ENCODE data around the gene ZC3H14.

The ZC3H14 gene

DNA sequence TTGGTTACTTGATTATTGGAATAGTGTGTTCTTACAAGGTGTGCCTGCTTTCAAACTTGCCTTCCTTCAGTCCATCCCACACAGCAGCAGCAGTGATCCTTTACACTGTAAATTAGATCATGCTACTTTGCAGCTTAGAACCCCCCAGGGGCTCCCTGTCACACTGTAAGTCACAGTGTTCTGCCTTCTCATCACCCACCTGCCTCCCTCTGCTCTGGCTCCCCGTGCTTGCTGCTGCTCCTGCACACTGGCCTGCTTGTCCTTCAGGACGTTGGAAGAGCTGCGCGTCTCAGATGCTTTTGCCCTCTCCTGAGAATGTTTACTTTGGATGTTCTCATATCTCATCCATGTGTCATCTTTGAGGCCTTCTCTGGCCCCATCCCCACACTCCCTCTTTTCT, 27.3 kb downstream of the ZC3H14 start:
- Histone ChIP-seq H3K36me3 (ENCODE audit: control insufficient read depth in 2 of 2, insufficient read depth in 1 of 2, low read length in 2 of 2) (peaks cover 59 to 88% of the 10 kb centered on the region in 2 experiments), H3K27ac (ENCODE audit: extremely low read depth, low read depth, low read length) (no peak overlapping the region), H3K4me3 (ENCODE audit: low read depth, low read length) (no peak overlapping the region), H3K4me1 (ENCODE audit: control insufficient read depth, insufficient read depth, low read length) (no peaks in the 10 kb centered on the region), H3K9me3 (ENCODE audit: control insufficient read depth, insufficient read depth, low read depth, low read length) (no peaks in the 10 kb centered on the region)
- POLR2A ChIA-PET, result no interaction called here
- CTCF ChIA-PET, result no interaction called here
- TF ChIP-seq ZNF37A (tag by site-specific recombination; IDR thresholded peaks at IDR 0.05), result no peak

DNA sequence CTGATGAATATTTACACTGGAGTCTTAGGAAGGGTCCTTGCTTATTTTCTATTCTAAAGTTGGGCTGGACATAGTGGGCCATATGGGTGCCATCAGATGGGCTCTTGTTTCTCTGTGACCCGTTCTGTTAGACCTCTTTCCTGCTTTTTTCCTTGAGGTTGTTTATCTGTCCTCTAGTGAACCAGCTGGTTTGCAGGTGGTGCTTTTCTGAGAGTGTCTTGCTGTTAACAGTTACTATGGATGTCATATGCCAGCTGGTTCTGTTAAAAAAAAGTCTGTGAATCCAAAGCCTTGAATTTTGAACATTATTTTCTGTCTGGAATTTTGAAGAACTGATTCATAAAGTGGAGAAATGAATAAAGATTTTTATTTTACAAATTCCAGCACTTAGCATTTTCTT, 29.2 kb downstream of the ZC3H14 start:
- POLR2A ChIA-PET, result no interaction called here
- Histone ChIP-seq H3K27ac (ENCODE audit: extremely low read depth, low read depth, low read length) (no peak overlapping the region), H3K4me3 (ENCODE audit: low read depth, low read length) (no peak overlapping the region), H3K9me3 (ENCODE audit: control insufficient read depth, insufficient read depth, low read depth, low read length) (no peaks in the 10 kb centered on the region), H3K4me1 (ENCODE audit: control insufficient read depth, insufficient read depth, low read length) (no peaks in the 10 kb centered on the region), H3K36me3 (ENCODE audit: control insufficient read depth in 2 of 2, insufficient read depth in 1 of 2, low read length in 2 of 2) (peaks cover 58 to 90% of the 10 kb centered on the region in 2 experiments)
- no peak for TF ChIP-seq ZNF791 (tag by site-specific recombination; IDR thresholded peaks at IDR 0.05)
- no peak for TF ChIP-seq ZNF654 (tag by site-specific recombination; IDR thresholded peaks at IDR 0.05; ENCODE audit: low read depth)
- TF ChIP-seq SP3 (tag by site-specific recombination; IDR thresholded peaks at IDR 0.05), result no peak
- no peak for TF ChIP-seq ZBTB48 (tag by site-specific recombination; IDR thresholded peaks at IDR 0.05)
- TF ChIP-seq ZSCAN30 (tag by site-specific recombination; IDR thresholded peaks at IDR 0.05), result no peak
- TF ChIP-seq SP7 (tag by site-specific recombination; IDR thresholded peaks at IDR 0.05), result no peak
- TF ChIP-seq HOXC10 (CRISPR knock-in tag; IDR thresholded peaks at IDR 0.05), result no peak
- TF ChIP-seq, protein P1, sequence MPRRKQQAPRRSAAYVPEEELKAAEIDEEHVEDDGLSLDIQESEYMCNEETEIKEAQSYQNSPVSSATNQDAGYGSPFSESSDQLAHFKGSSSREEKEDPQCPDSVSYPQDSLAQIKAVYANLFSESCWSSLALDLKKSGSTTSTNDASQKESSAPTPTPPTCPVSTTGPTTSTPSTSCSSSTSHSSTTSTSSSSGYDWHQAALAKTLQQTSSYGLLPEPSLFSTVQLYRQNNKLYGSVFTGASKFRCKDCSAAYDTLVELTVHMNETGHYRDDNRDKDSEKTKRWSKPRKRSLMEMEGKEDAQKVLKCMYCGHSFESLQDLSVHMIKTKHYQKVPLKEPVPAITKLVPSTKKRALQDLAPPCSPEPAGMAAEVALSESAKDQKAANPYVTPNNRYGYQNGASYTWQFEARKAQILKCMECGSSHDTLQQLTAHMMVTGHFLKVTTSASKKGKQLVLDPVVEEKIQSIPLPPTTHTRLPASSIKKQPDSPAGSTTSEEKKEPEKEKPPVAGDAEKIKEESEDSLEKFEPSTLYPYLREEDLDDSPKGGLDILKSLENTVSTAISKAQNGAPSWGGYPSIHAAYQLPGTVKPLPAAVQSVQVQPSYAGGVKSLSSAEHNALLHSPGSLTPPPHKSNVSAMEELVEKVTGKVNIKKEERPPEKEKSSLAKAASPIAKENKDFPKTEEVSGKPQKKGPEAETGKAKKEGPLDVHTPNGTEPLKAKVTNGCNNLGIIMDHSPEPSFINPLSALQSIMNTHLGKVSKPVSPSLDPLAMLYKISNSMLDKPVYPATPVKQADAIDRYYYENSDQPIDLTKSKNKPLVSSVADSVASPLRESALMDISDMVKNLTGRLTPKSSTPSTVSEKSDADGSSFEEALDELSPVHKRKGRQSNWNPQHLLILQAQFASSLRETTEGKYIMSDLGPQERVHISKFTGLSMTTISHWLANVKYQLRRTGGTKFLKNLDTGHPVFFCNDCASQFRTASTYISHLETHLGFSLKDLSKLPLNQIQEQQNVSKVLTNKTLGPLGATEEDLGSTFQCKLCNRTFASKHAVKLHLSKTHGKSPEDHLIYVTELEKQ (tag by site-specific recombination; IDR thresholded peaks at IDR 0.05; ENCODE audit: borderline replicate concordance), result no peak
- TF ChIP-seq ZNF2 (tag by site-specific recombination; IDR thresholded peaks at IDR 0.05), result no peak
- no peak for TF ChIP-seq ZBTB7A (tag by site-specific recombination; IDR thresholded peaks at IDR 0.05; ENCODE audit: low read depth)
- TF ChIP-seq ZNF10 (tag by site-specific recombination; IDR thresholded peaks at IDR 0.05), result no peak
- TF ChIP-seq, protein P2, sequence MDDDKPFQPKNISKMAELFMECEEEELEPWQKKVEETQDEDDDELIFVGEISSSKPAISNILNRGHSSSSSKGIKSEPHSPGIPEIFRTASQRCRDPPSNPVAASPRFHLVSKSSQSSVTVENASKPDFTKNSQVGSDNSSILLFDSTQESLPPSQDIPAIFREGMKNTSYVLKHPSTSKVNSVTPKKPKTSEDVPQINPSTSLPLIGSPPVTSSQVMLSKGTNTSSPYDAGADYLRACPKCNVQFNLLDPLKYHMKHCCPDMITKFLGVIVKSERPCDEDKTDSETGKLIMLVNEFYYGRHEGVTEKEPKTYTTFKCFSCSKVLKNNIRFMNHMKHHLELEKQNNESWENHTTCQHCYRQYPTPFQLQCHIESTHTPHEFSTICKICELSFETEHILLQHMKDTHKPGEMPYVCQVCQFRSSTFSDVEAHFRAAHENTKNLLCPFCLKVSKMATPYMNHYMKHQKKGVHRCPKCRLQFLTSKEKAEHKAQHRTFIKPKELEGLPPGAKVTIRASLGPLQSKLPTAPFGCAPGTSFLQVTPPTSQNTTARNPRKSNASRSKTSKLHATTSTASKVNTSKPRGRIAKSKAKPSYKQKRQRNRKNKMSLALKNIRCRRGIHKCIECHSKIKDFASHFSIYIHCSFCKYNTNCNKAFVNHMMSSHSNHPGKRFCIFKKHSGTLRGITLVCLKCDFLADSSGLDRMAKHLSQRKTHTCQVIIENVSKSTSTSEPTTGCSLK (tag by site-specific recombination; IDR thresholded peaks at IDR 0.05), result no peak
- CTCF ChIA-PET, result no interaction called here

DNA sequence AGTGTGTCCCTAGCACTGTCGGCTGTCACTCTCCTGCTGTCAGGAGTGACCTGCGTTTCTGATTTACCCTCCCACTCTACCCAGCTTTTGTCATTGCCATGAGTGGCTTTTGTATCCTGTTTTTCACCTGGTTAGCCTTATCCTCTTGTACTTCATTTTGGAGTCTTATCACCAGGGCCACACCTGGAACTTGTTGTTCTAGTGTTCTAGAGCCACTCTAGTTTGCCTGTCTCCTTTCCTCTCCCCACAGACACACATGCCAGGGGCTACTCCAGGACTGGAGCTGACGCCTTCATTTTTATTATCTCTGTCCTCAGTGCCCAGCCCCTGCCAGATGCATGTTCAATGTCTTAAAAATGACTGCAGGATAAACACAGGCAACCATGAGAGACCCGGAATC, 34.2 kb downstream of the ZC3H14 start:
- CTCF ChIA-PET, result no interaction called here
- Histone ChIP-seq H3K9me3 (ENCODE audit: control insufficient read depth, insufficient read depth, low read depth, low read length) (no peaks in the 10 kb centered on the region), H3K27ac (ENCODE audit: extremely low read depth, low read depth, low read length) (no peak overlapping the region), H3K4me3 (ENCODE audit: low read depth, low read length) (no peak overlapping the region), H3K36me3 (ENCODE audit: control insufficient read depth in 2 of 2, insufficient read depth in 1 of 2, low read length in 2 of 2) (peaks cover 43 to 95% of the 10 kb centered on the region in 2 experiments), H3K4me1 (ENCODE audit: control insufficient read depth, insufficient read depth, low read length) (0 out of 2 replicates have a peak, but pooled peaks cover 3% of the 10 kb centered on the region)
- POLR2A ChIA-PET, result no interaction called here
- no peak for TF ChIP-seq ZNF239 (tag by site-specific recombination; IDR thresholded peaks at IDR 0.05)

DNA sequence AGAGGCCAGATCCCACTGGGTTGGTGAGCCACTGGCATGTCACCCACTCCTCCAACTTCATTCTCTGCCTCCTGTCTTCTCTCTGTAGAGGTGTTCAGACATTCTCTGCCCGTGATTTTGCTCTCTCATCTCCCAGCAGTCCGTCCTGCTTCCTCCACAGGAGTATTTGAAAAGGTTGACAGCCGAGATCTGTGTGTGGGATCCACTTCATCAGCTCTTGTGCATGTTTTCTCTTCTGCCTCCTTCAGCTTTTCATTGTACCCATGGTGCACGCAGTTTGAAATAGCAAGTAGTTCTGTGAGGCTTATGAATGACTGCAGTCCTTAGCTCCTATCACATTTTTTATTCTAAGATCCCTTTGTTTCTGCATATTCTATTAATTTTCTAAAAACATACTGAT, 34.8 kb downstream of the ZC3H14 start:
- ChIA-PET POLR2A (no interaction called here), CTCF (no interaction called here)
- peaks cover 41 to 97% of the 10 kb centered on the region in 2 experiments for H3K36me3 ChIP-seq (ENCODE audit: control insufficient read depth in 2 of 2, insufficient read depth in 1 of 2, low read length in 2 of 2)
- TF ChIP-seq KLF9 (tag by site-specific recombination; IDR thresholded peaks at IDR 0.05; ENCODE audit: low read depth) (no peak), ZNF600 (tag by site-specific recombination; IDR thresholded peaks at IDR 0.05) (no peak), ZNF174 (tag by site-specific recombination; IDR thresholded peaks at IDR 0.05) (no peak), ZNF19 (tag by site-specific recombination; IDR thresholded peaks at IDR 0.05; ENCODE audit: low read depth) (no peak), OVOL3 (tag by site-specific recombination; IDR thresholded peaks at IDR 0.05) (no peak), ZNF624 (tag by site-specific recombination; IDR thresholded peaks at IDR 0.05) (no peak), ZNF791 (tag by site-specific recombination; IDR thresholded peaks at IDR 0.05) (no peak), ZNF561 (tag by site-specific recombination; IDR thresholded peaks at IDR 0.05; ENCODE audit: borderline replicate concordance) (no peak), ZNF184 (tag by site-specific recombination; IDR thresholded peaks at IDR 0.05) (no peak)
- TF ChIP-seq, protein P3, sequence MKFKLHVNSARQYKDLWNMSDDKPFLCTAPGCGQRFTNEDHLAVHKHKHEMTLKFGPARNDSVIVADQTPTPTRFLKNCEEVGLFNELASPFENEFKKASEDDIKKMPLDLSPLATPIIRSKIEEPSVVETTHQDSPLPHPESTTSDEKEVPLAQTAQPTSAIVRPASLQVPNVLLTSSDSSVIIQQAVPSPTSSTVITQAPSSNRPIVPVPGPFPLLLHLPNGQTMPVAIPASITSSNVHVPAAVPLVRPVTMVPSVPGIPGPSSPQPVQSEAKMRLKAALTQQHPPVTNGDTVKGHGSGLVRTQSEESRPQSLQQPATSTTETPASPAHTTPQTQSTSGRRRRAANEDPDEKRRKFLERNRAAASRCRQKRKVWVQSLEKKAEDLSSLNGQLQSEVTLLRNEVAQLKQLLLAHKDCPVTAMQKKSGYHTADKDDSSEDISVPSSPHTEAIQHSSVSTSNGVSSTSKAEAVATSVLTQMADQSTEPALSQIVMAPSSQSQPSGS (tag by site-specific recombination; IDR thresholded peaks at IDR 0.05; ENCODE audit: low read depth), result no peak

More for the DNA sequence above, 34.8 kb downstream of the ZC3H14 start:
- H3K9me3 ChIP-seq (ENCODE audit: control insufficient read depth, insufficient read depth, low read depth, low read length), result no peaks in the 10 kb centered on the region
- no peak overlapping the region for H3K4me3 ChIP-seq (ENCODE audit: low read depth, low read length)
- no peak overlapping the region for H3K27ac ChIP-seq (ENCODE audit: extremely low read depth, low read depth, low read length)
- 0 out of 2 replicates have a peak, but pooled peaks cover 3% of the 10 kb centered on the region for H3K4me1 ChIP-seq (ENCODE audit: control insufficient read depth, insufficient read depth, low read length)

All from HEK293 (cell line).